GM13976 (cell line): Measurements from ENCODE around the gene TTLL6.
"Not testable (repeated sequence)": the region's sequence is repeated elsewhere in the genome, so short reads cannot be mapped to it uniquely, and the experiment has no call there.

Experiments used
- DNase-seq: peaks from one replicate; pipeline ENCODE4 v3.0.0; 2012; ENCODE audit warnings: low spot score
- in situ Hi-C: fragments of 300-500 bp; cut with MboI; formaldehyde crosslinking; loops from one replicate; pipeline ENCODE4 v1.12.0; 2022; ENCODE audit warnings: low sequenced_read_pairs, mixed read lengths, inconsistent platforms; ENCODE audit not compliant: unreplicated experiment
- TF ChIP-seq, protein P1 (sequence below): IDR thresholded peaks from 2 replicates; pipeline ENCODE4 v1.5.1; 2012; ENCODE audit warnings: borderline replicate concordance, mild to moderate bottlenecking; ENCODE audit not compliant: insufficient read depth; ENCODE audit errors: extremely low read depth, missing control alignments, control extremely low read depth

The TTLL6 gene

DNA sequence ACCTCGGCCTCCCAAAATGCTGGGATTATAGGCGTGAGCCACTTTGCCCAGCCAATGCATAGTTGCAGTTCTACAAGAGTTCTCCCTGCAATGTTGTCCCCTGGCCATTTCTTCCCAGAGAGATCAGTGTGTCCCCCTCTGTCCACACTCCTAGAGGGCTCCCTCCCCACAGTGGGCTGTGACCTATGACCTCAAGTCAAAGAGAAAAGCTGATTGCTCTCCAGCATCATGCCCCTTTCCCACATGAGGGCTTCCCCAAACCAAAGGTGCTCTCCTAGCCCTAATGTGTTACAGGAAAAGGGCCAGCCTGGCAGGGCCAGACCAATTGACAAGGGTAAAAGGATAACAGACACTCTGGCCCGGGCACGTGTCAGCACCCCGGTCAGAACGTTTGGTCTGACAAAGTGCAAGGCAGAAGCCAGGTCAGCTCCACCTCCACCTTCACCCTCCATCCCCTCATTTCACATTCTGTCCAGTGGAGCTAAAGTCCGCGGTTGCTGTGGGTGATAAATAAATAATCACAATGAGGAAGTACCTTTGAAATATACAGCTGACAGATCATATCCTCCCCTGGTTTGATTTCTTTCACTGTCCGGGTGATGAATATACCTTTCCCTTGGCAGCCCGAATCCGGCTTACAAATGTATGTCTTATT lies 17.8 kb downstream of the TTLL6 start:
- TF ChIP-seq, protein P1, sequence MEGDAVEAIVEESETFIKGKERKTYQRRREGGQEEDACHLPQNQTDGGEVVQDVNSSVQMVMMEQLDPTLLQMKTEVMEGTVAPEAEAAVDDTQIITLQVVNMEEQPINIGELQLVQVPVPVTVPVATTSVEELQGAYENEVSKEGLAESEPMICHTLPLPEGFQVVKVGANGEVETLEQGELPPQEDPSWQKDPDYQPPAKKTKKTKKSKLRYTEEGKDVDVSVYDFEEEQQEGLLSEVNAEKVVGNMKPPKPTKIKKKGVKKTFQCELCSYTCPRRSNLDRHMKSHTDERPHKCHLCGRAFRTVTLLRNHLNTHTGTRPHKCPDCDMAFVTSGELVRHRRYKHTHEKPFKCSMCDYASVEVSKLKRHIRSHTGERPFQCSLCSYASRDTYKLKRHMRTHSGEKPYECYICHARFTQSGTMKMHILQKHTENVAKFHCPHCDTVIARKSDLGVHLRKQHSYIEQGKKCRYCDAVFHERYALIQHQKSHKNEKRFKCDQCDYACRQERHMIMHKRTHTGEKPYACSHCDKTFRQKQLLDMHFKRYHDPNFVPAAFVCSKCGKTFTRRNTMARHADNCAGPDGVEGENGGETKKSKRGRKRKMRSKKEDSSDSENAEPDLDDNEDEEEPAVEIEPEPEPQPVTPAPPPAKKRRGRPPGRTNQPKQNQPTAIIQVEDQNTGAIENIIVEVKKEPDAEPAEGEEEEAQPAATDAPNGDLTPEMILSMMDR: no peak
- DNase-seq: no peak
- in situ Hi-C loops: loop anchor here (5.0 kb wide), 1 partner anchor 72 kb away; the partner anchor contains the start of gene HOXB13

DNA sequence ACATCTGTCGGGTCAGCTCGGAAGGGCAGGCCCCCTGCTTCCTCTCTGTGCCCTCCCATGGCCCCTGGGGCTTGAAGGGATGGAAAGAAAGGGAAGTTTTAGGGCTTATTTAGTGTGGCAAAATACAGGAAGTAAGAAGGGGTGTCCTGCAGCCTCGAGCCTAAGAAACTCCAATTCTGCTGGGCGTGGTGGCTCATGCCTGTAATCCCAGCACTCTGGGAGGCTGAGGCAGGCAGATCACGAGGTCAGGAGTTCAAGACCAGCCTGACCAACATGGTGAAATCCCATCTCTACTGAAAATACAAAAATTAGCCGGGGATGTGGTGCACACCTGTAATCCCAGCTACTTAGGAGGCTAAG lies 20.9 kb downstream of the TTLL6 start:
- DNase-seq: not testable (repeated sequence)

DNA sequence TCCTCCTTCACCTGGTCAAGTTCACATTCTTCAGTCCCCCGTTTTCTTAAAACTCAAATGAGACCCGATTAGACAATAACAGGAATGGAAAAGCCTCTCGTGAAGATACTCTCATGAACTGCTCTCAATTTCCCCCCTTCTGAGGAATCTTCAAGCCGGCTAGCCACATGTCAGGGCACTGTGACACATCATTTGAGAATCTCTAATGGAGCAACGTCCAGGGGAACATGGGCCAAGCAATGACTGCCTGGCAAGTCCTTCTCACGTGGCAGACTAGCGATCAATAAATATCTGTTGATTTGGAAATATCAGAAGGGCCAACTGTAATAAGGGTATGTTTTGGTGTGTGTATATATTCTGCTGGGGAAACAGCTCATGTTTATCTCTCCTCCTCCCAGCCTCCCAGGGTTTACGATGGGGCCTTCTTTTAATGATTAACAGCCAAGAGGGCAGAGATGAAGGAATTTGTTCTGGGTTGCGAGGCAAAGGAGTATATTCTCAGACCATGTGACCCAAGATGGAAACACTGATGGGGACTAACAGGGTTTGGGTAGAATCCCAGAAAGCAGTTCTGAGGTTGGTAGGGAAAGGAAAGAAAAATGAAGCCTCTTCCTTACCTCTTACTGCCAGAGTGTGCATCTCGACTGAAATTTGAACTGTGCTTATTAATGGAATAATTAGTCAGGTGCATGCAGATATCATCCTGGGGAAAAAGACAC lies 21.4 kb downstream of the TTLL6 start:
- TF ChIP-seq, protein P1: no peak
- in situ Hi-C loops: loop anchor here (5.0 kb wide), 1 partner anchor 68 kb away; the partner anchor contains the start of gene HOXB13
- no peak for DNase-seq

More for the DNA sequence above, 20.9 kb downstream of the TTLL6 start:
- in situ Hi-C loops: loop anchor here (5.0 kb wide), 1 partner anchor 69 kb away; the partner anchor contains the start of gene HOXB13

DNA sequence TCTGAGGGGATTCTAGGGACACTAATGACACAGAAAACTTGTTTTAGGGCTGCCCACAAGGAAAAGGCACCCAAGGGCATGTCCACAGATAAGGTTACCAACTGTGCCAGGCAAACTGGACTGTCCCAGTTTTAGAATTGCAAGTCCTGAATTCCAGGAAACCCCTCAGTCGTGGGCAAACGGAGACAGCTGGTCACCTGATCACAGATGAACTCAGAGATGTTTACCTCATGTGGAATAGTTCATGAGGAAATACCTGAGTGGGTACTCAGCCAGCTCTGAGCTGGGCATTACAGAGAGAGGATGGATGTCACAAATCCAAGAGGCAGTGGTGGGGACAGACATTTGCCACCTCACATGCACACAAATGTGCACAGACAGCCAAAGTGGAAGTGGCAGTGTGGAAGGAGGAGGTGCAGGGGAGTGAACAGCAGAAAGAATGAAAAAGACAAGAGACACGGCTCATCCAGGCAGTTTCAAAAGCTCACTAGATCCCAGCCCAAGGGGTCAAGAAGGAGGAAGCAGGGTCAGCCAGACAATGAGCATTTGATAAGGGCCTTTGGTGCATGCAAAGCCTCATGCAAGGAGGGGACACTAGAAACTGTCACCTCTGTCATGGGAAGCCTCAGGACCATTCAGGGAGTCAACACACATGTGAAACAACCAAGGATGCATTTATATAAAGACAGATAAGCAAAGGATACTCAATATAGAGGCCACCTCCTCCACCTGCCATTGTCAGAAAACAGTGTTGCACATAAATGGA lies 24.8 kb downstream of the TTLL6 start:
- TF ChIP-seq, protein P1: no peak
- no peak for DNase-seq
- in situ Hi-C loops: no loop called here

DNA sequence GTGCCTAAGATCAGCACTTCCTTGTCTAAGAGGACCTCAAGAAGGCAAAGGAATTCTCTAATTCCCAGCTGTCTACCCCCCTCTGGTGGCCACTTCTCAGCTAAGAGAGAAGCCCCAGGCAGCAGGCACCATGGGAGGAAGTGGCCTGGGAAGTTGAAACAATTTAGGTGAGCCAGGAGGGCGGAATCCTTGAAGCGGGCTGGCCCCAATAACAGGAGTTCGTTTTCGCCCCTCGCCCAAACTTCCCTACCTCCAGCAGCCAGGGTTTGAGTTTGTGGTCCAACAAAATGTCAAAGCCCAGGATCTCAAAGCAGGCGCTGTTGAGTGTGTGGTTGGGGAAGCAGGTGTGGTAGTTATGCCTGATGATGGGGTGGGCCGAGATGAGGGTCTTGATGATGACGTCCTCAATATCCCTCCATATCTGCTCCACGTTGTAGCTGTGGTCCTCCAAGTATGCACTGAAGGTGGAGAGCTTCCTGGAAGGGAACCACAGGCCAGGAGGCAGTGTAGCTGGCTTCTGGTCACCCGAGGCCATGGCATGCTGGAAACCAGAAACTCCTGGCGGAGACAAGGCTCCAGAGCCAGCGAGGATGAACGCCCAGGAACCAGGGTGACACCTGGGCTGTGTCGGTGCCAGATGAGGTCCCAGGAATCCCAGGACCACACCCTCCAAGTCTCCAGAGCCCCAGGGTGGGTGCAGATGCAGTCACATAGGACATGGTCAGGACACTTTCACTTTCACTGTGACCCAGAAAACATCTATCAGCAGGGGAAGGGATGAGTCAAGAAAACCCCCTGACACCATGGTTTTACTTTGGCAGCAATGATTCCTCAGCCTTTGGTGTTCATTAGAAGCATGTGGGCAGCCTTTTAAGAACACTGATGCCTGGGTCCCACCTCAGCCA lies 25.6 kb downstream of the TTLL6 start:
- in situ Hi-C loops: no loop called here
- DNase-seq: peak; percentile 68
- TF ChIP-seq, protein P1: peak; percentile 46

DNA sequence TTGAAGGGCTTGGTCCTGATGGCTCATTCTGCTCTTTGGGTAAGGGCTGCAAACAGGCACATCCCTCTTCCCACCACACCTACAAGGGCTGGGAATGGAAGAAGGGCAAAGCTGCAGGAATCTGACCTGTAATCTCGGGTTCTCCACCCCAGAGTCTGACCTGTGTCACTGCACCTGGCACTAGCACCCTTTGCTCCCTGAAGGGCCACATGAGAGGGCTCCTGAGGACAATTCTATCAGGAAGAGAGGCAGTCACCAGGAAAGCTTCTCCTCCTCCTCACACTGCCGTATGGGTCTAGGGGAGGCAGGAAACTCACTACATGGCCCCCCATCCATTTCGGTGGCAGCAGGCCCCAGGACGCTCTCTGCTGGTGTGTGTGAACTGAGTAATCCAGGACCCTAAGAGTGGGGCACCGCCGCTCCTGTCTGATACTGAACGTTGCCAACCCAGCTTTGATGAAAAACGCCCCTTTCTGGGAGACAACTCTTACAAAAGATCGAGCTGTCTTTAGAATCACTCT lies 26.4 kb downstream of the TTLL6 start:
- TF ChIP-seq, protein P1: no peak
- no peak for DNase-seq
- in situ Hi-C loops: no loop called here
